ENCODE measurements around the gene RBMS3. TPM values are rescaled to one million over a fixed set of nuclear protein-coding genes. Genes with fewer than 3 reads are reported as not detected.

Gene RBMS3
- total and polyA plus RNA-seq, 2 of the 8 experiments (the other 6 are each of a cell fraction or from before 2014, with no cell fraction given) = 3.7 to 6.9 TPM

GRCh38 chr3:29934751-29935150 is 653.9 kb downstream of the RBMS3 start (continued):
- TF ChIP-seq BRCA1 (IDR thresholded peaks at IDR 0.05; ENCODE audit: low read depth, low read length) (no peak), TAF7 (optimal IDR thresholded peaks at IDR 0.05; ENCODE audit: borderline replicate concordance, low read depth, low read length) (no peak)
